ENCODE measurements around the gene SLC35A1. TPM values are rescaled to one million over a fixed set of nuclear protein-coding genes. Genes with fewer than 3 reads are reported as not detected.

SLC35A1 gene
- total RNA-seq, 1 experiment from 2014 or later: 6.4 TPM

GRCh38 chr6:87522686-87523085 lies 49.9 kb downstream of the SLC35A1 start (continued):
- TF ChIP-seq STAT6 (CRISPR knock-in tag; conservative IDR thresholded peaks at IDR 0.05; ENCODE audit: low read depth) (no peak), SMAD4 (CRISPR knock-in tag; IDR thresholded peaks at IDR 0.05) (no peak), CTCF (IDR thresholded peaks at IDR 0.05) (no peak)

- Mint-ChIP-seq H3K4me3 (no peak overlapping the region), H3K36me3 (peaks cover 29% of the 10 kb centered on the region), H3K9me3 (no peaks in the 10 kb centered on the region), H3K27me3 (ENCODE audit: low read depth) (no peaks in the 10 kb centered on the region), H3K4me1 (no peaks in the 10 kb centered on the region), H3K27ac (no peak overlapping the region)
- ChIA-PET CTCF (no interaction called here), POLR2A (no interaction called here)
- no peak for ATAC-seq
- TF ChIP-seq SOX15 (CRISPR knock-in tag; IDR thresholded peaks at IDR 0.05): no peak
- no peak for TF ChIP-seq IRF1 (CRISPR knock-in tag; IDR thresholded peaks at IDR 0.05)
- no peak for DNase-seq (ENCODE audit: low spot score)
These were observed 56.4 kb downstream of the SLC35A1 start for GRCh38 chr6:87529221-87529620.

- no peaks in the 10 kb centered on the region for H3K4me1 Mint-ChIP-seq
- peaks cover 4% of the 10 kb centered on the region for H3K9me3 Mint-ChIP-seq
- H3K36me3 Mint-ChIP-seq: peaks cover 21% of the 10 kb centered on the region
- TF ChIP-seq GABPB1 (CRISPR knock-in tag; IDR thresholded peaks at IDR 0.05) (peak; percentile 38; the same call in 1 of the 2 replicates), NR1H2 (CRISPR knock-in tag; IDR thresholded peaks at IDR 0.05) (no peak)
- ChIA-PET POLR2A (no interaction called here), CTCF (no interaction called here)
- ATAC-seq (no peak), DNase-seq (ENCODE audit: low spot score) (no peak)
- H3K27me3 Mint-ChIP-seq (ENCODE audit: low read depth): no peaks in the 10 kb centered on the region
- peak overlapping the region; percentile 33; the same call in 1 of the 2 replicates for H3K27ac Mint-ChIP-seq
- no peak overlapping the region for H3K4me3 Mint-ChIP-seq
These were observed 61.7 kb downstream of the SLC35A1 start for GRCh38 chr6:87534377-87535047.

- CTCF ChIA-PET: no interaction called here
- POLR2A ChIA-PET: interaction anchor here (0.6 kb wide), 1 partner anchor 13 kb away, joined by 4 read pairs; no protein-coding TSS in a partner anchor
- peaks cover 10% of the 10 kb centered on the region for H3K9me3 Mint-ChIP-seq
- H3K4me3 Mint-ChIP-seq: no peak overlapping the region
- no peak for DNase-seq (ENCODE audit: low spot score)
- no peaks in the 10 kb centered on the region for H3K27me3 Mint-ChIP-seq (ENCODE audit: low read depth)
- no peak for ATAC-seq
- no peaks in the 10 kb centered on the region for H3K4me1 Mint-ChIP-seq
- no peak overlapping the region for H3K27ac Mint-ChIP-seq
- TF ChIP-seq ZNF138 (CRISPR knock-in tag; conservative IDR thresholded peaks at IDR 0.05): no peak
- peaks cover 41% of the 10 kb centered on the region for H3K36me3 Mint-ChIP-seq
These were observed 65.9 kb downstream of the SLC35A1 start for GRCh38 chr6:87538510-87539260.

GRCh38 chr6:87539554-87539953 lies 66.8 kb downstream of the SLC35A1 start:
- no peaks in the 10 kb centered on the region for H3K4me1 Mint-ChIP-seq
- peaks cover 47% of the 10 kb centered on the region for H3K36me3 Mint-ChIP-seq
- CTCF ChIA-PET: no interaction called here

More at GRCh38 chr6:87539554-87539953, 66.8 kb downstream of the SLC35A1 start:
- Mint-ChIP-seq H3K4me3 (no peak overlapping the region), H3K27ac (peak overlapping the region; percentile 85), H3K27me3 (ENCODE audit: low read depth) (no peaks in the 10 kb centered on the region), H3K9me3 (peaks cover 10% of the 10 kb centered on the region)
- POLR2A ChIA-PET: no interaction called here
- ATAC-seq (no peak), DNase-seq (ENCODE audit: low spot score) (no peak)
- TF ChIP-seq ZNF396 (CRISPR knock-in tag; IDR thresholded peaks at IDR 0.05; ENCODE audit: borderline replicate concordance) (no peak), ETV6 (CRISPR knock-in tag; IDR thresholded peaks at IDR 0.05) (no peak), HMGA2 (CRISPR knock-in tag; IDR thresholded peaks at IDR 0.05) (no peak), RELA (CRISPR knock-in tag; IDR thresholded peaks at IDR 0.05; ENCODE audit: borderline replicate concordance) (no peak), MXD4 (CRISPR knock-in tag; IDR thresholded peaks at IDR 0.05; ENCODE audit: borderline replicate concordance) (no peak)

All from WTC11 (cell line).